Measurements from ENCODE around the gene SLC25A17. TPM values are rescaled to one million over a fixed set of nuclear protein-coding genes. Genes with fewer than 3 reads are reported as not detected.
"Not testable (repeated sequence)": the region's sequence is repeated elsewhere in the genome, so short reads cannot be mapped to it uniquely, and the experiment has no call there.

SLC25A17 gene
- total RNA-seq, 1 donor from 2014 or later: 62.1 TPM

- no peak overlapping the region for H3K27ac ChIP-seq
- intact Hi-C loops (cut with DNase I): no loop called here
- no peaks in the 10 kb centered on the region for H3K4me1 ChIP-seq
- peaks cover 38 to 89% of the 10 kb centered on the region in 2 donors for H3K36me3 ChIP-seq
- no peak overlapping the region for H3K4me3 ChIP-seq
- TF ChIP-seq, protein P1, sequence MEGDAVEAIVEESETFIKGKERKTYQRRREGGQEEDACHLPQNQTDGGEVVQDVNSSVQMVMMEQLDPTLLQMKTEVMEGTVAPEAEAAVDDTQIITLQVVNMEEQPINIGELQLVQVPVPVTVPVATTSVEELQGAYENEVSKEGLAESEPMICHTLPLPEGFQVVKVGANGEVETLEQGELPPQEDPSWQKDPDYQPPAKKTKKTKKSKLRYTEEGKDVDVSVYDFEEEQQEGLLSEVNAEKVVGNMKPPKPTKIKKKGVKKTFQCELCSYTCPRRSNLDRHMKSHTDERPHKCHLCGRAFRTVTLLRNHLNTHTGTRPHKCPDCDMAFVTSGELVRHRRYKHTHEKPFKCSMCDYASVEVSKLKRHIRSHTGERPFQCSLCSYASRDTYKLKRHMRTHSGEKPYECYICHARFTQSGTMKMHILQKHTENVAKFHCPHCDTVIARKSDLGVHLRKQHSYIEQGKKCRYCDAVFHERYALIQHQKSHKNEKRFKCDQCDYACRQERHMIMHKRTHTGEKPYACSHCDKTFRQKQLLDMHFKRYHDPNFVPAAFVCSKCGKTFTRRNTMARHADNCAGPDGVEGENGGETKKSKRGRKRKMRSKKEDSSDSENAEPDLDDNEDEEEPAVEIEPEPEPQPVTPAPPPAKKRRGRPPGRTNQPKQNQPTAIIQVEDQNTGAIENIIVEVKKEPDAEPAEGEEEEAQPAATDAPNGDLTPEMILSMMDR (IDR thresholded peaks at IDR 0.05): no peak
- no peaks in the 10 kb centered on the region for H3K27me3 ChIP-seq
- H3K9me3 ChIP-seq: no peaks in the 10 kb centered on the region
- DNase-seq (ENCODE audit: low spot score in 2 of 2): no peak
Measured at GRCh38 chr22:40844951-40845350, 25.8 kb upstream of the SLC25A17 start.

- no peak overlapping the region for H3K4me3 ChIP-seq
- TF ChIP-seq, protein P1 (IDR thresholded peaks at IDR 0.05): no peak
- no peaks in the 10 kb centered on the region for H3K9me3 ChIP-seq
- no peaks in the 10 kb centered on the region for H3K27me3 ChIP-seq
- intact Hi-C loops (cut with DNase I): no loop called here
- peaks cover 58 to 85% of the 10 kb centered on the region in 2 donors for H3K36me3 ChIP-seq
- H3K27ac ChIP-seq: no peak overlapping the region
- H3K4me1 ChIP-seq: no peaks in the 10 kb centered on the region
- DNase-seq (ENCODE audit: low spot score in 2 of 2): no peak
Measured at GRCh38 chr22:40838486-40838885, 19.3 kb upstream of the SLC25A17 start.

DNA sequence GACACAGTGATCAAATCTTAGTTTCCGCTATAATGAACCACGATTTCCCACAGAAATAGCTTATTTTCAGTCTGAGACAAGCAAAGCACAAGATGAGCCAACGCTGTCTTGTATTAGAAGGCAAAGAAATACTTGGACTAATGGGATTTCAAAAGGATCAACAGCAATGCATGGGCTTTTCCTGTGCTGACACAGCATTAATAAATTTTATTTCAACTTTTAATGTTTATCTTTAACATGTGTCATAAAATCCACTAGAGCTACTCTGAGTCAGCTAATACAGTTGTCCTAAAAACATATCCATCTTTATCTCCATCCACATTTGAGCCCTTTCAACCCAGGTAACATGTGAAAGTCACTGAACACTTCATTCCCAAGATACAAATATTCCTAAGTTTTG lies 15.5 kb upstream of the SLC25A17 start:
- Histone ChIP-seq H3K27ac (no peak overlapping the region), H3K4me1 (no peaks in the 10 kb centered on the region), H3K9me3 (no peaks in the 10 kb centered on the region), H3K27me3 (no peaks in the 10 kb centered on the region), H3K4me3 (no peak overlapping the region), H3K36me3 (peaks cover 80 to 93% of the 10 kb centered on the region in 2 donors)
- TF ChIP-seq, protein P1 (IDR thresholded peaks at IDR 0.05): no peak
- intact Hi-C loops (cut with DNase I): no loop called here
- no peak for DNase-seq (ENCODE audit: low spot score in 2 of 2)

GRCh38 chr22:40829131-40829530 lies 10.0 kb upstream of the SLC25A17 start:
- Histone ChIP-seq H3K27ac (no peak overlapping the region), H3K4me3 (no peak overlapping the region), H3K4me1 (no peaks in the 10 kb centered on the region), H3K27me3 (no peaks in the 10 kb centered on the region), H3K36me3 (peaks cover 57 to 88% of the 10 kb centered on the region in 2 donors), H3K9me3 (no peaks in the 10 kb centered on the region)
- TF ChIP-seq, protein P1 (IDR thresholded peaks at IDR 0.05): no peak
- DNase-seq (ENCODE audit: low spot score in 2 of 2): no peak
- intact Hi-C loops (cut with DNase I): no loop called here

DNA sequence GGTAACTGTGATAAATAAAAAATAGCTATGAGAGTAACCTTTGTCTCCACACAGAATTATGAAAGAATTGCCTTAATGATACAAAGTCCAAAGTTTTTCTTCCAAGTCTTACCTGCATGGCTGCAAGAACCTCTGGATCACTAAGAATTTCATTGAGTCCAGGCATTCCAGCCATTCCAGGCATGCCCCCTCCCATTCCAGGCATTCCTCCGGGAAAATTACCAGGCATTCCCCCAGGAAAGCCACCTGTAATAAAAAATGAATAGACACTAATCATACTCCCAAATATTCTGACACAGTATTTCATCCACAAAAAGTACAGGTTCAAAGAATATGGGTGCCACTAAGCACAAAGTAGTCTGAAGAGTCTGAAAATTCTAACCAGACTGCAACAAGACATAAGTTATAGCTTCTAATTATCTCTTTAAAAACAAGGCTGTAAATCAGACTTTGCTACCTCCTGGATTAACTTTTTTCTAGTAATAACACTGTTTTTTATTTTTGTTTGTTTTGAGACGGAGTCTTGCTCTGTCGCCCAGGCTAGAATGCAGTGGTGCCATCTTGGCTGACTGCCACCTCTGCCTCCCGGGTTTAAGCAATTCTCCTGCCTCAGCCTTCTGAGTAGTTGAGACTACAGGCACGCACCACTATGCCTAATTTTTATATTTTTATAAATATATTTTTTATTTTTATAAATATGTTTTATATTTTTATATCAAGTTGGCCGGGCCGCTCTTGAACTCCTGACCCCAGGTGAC lies 8.0 kb upstream of the SLC25A17 start:
- intact Hi-C loops (cut with DNase I): no loop called here
- Histone ChIP-seq H3K27me3 (no peaks in the 10 kb centered on the region), H3K4me1 (no peaks in the 10 kb centered on the region), H3K9me3 (no peaks in the 10 kb centered on the region), H3K27ac (no peak overlapping the region), H3K4me3 (no peak overlapping the region), H3K36me3 (peaks cover 47 to 77% of the 10 kb centered on the region in 2 donors)
- TF ChIP-seq, protein P1 (IDR thresholded peaks at IDR 0.05): no peak
- DNase-seq (ENCODE audit: low spot score in 2 of 2): no peak

DNA sequence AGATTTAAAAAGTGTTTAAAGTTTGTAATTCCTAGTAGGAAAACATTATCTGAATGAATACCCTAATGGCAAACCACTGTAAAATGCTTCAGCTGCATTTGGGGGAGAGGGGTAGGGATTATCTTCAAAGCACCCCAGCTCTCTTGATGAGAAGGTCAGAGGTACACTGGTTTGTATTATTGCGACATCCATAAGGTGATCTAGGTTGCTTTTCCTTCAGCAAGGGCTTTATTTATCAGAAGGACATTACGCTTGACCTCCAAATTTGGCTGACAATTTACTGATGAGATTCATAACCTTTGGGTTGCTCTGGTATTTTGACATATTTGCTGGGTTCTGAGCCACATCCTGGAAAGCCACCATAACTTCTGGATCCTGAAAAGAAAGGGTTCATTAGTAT lies 7.1 kb upstream of the SLC25A17 start:
- H3K4me1 ChIP-seq; H3K27ac ChIP-seq; H3K4me3 ChIP-seq; H3K27me3 ChIP-seq; H3K9me3 ChIP-seq; intact Hi-C loops (cut with DNase I); DNase-seq (ENCODE audit: low spot score in 2 of 2): not testable (repeated sequence)
- peaks cover 38 to 69% of the 10 kb centered on the region in 2 donors for H3K36me3 ChIP-seq

Data from ascending aorta (tissue), 2 donors.